HG03064 (cell line): ENCODE results near the gene DCK.
"Not testable (repeated sequence)": the region's sequence is repeated elsewhere in the genome, so short reads cannot be mapped to it uniquely, and the experiment has no call there.

Experiments
- ATAC-seq: cut with Tn5 transposase; IDR thresholded peaks from one replicate; pipeline ENCODE4 v1.9.1; 2021; ENCODE audit warnings: low read depth; ENCODE audit not compliant: unreplicated experiment

DCK gene

DNA sequence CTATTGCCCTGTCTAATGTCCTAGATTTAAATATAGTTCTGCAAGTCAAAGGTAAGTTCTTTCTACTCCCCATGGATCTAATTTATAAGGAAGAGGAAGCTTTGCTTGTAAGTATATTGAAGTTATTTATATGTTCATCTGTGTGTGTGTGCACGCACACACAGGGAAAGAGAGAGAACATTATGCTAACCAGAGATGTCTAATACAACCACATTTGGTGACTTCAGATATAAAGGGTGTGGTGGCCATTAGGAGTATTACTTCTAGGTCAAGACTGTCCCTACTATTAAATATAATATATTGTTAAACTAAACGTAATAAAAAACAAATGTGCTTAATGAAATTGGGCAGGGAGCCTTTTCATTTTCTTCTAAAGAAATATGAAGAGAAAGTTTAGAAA lies 4.1 kb downstream of the DCK start:
- no peak for ATAC-seq

DNA sequence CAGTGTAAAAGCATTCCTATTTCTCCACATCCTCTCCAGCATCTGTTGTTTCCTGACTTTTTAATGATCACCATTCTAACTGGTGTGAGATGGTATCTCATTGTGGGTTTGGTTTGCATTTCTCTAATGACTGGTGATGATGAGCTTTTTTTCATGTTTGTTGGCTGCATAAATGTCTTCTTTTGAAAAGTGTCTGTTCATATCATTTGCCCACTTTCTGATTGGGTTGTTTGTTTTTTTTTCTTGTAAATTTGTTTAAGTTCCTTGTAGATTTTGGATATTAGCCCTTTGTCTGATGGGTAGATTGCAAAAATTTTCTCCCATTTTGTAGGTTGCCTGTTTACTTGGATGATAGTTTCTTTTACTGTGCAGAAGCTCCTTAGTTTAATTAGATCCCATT lies 6.2 kb downstream of the DCK start:
- not testable (repeated sequence) for ATAC-seq

- ATAC-seq = not testable (repeated sequence)
Measured at GRCh38 chr4:71001363-71001762, 7.9 kb downstream of the DCK start.

- ATAC-seq = no peak
Measured at GRCh38 chr4:71004281-71004851, 10.9 kb downstream of the DCK start.

- ATAC-seq = not testable (repeated sequence)
Measured at GRCh38 chr4:71005025-71005424, 11.6 kb downstream of the DCK start.

DNA sequence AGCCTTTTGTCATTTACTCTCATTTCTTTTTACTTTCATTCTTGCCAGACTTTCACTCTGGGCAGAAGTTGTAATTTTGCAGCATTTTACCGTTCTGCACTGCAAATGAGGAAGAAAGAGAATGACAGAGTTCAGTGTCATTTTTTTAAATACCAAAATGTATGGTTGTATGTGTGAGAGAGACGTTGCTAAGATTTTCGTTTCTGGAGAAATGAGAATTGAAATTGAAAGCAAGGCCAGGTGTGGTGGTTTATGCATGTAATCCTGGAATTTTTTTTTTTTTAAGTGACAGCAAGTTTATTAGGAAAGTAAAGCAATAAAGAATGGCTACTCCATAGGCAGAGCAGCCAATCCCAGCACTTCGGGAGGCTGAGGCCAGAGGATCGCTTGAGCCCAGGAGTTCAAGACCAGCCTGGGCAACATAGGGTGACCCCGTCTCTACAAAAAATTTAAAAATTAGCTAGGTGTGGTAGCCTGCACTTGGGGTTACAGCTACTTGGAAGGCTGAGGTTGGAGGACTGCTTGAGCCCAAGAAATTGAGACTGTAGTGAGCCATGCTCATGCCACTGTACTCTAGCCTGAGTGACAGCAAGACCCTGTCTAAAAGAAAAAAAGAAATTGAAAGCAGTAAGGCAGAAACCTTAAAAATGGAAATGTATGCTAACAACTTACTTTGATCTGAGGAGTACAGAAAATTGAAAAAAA lies 12.9 kb downstream of the DCK start:
- peak; percentile 82 for ATAC-seq

GRCh38 chr4:71008196-71008595 lies 14.7 kb downstream of the DCK start:
- no peak for ATAC-seq

- no peak for ATAC-seq
Measured at GRCh38 chr4:71009086-71009485, 15.6 kb downstream of the DCK start.

- no peak for ATAC-seq
Measured at GRCh38 chr4:71009890-71010588, 16.6 kb downstream of the DCK start.

- ATAC-seq = no peak
Measured at GRCh38 chr4:71011451-71011850, 18.0 kb downstream of the DCK start.

DNA sequence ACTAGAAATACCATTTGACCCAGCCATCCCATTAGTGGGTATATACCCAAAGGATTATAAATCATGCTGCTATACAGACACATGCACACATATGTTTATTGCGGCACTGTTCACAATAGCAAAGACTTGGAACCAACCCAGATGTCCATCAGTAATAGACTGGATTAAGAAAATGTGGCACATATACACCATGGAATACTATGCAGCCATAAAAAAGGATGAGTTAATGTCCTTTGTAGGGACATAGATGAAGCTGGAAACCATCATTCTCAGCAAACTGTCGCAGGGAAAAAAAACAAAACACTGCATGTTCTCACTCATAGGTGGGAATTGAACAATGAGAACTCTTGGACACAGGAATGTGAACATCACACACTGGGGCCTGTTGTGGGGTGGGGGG lies 23.9 kb downstream of the DCK start:
- ATAC-seq = not testable (repeated sequence)

GRCh38 chr4:71020611-71021010 lies 27.2 kb downstream of the DCK start:
- ATAC-seq = no peak

GRCh38 chr4:71025654-71026053 lies 32.2 kb downstream of the DCK start:
- ATAC-seq = no peak

- no peak for ATAC-seq
Measured at GRCh38 chr4:71026086-71026485, 32.6 kb downstream of the DCK start.

DNA sequence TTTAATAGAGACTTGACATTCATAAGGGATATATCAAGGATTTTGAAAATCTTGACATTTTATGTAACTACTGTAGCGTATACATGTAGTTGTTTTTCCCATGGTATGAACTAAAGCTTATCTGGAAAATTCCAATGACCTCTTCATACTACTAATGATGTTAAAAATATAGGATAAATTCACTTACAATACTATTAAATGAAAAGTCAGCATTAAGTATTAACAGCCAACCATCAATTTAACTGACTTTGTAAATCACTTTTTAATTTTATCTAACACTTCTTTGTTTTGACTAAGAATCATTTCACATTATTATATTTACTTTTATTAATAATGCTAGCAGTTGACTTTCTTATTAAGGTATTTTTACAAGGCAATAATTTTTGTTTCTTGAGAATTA lies 34.2 kb downstream of the DCK start:
- ATAC-seq = no peak

DNA sequence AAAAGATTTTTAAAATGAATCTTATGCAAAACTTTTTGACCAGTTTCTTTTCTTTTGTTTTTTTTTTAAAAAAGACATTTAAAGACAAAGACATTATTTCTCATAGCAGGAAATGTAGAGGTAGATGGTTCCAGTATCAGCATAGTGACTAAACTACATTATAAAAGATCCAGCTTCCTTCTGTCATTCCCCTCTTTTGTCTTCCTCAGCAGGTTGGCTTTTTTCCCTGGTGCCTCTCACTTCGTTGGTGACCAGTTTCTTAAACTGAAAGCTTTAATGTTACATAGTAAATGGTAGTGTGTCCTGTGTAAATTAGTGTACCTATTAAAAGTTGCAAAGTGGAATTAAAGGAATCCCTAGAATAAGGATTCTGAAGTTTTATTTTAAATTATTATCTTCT lies 36.1 kb downstream of the DCK start:
- no peak for ATAC-seq

- ATAC-seq = not testable (repeated sequence)
Measured at GRCh38 chr4:71032106-71032505, 38.7 kb downstream of the DCK start.

- ATAC-seq = no peak
Measured at GRCh38 chr4:71045256-71045655, 51.8 kb downstream of the DCK start.

GRCh38 chr4:71049395-71049794 lies 55.9 kb downstream of the DCK start:
- no peak for ATAC-seq

DNA sequence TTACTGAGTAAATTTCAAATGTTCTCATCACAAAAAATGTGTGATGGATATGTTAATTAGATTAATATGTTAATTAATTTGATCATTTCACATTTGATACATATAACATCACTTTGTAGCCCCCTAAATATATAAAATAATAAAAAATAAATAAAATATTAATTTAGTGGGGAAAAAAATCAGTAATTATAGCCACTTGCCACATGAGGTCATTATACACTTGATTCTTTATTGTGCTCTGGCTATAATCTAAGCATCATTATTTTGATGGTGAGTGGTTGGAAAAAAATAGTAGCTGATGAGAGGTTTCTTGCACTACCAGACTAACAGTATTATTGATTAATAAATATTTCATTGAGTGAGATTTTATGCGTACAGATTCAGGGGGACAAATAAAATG lies 57.4 kb downstream of the DCK start:
- ATAC-seq = no peak

DNA sequence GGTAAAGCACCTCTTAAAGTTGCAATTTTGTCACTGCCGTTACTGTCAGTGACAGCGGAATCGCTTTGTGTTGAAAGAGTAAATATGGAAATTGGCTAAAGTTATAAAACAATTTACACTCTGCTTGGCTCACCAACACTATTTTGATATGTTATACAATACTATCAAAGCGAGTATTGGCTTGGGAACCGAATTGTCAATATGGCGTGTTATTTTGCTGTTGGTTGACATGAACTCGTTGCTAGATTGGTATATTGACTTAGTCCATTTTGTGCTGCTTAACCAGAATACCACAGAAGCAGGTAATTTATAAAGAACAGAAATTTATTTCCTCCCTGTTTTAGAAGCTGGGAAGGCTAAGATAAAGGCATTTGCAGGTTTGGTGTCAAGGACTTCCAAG lies 58.6 kb downstream of the DCK start:
- ATAC-seq = no peak

DNA sequence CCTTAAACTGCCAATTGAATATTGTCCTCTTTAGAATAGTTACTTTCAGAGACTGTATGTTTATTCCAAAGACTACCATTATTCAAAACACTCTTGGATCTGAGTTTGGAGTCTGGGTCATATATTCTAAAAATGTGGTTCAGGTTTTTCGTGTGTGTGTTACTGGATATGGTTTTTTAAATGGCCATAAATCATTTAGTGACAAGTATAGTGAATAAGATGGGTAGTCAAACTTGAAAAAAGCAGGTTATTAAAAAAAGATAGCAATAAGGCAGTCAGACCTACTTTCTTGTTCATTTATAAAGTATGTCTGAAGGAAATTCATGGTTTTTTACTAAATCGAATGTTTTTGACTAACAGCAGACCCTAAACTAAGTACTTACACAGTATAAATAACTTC lies 59.3 kb downstream of the DCK start:
- no peak for ATAC-seq
